Sigmoid colon (tissue), 7 donors: ENCODE data around the gene RPLP1. TPM values are rescaled to one million over a fixed set of nuclear protein-coding genes. Genes with fewer than 3 reads are reported as not detected.

Source experiments
- DNase-seq: peaks from one replicate; pipeline ENCODE4 v3.0.0-alpha.2; 2019
- H3K27ac ChIP-seq, 4 donors: fragments of 200-600 bp; sonication (generic); one replicate each; pipeline ENCODE4 v1.5.1; 2016 to 2019; ENCODE audit warnings: mild to moderate bottlenecking in 1 of 4
- H3K27me3 ChIP-seq, 3 donors: fragments of 200-600 bp; sonication (generic); one replicate each; pipeline ENCODE4 v1.5.1; 2019; ENCODE audit warnings: mild to moderate bottlenecking in 1 of 3
- H3K36me3 ChIP-seq, 4 donors: fragments of 200-600 bp; sonication (generic); one replicate each; pipeline ENCODE4 v1.5.1; 2016 to 2019
- H3K4me1 ChIP-seq, 4 donors: fragments of 200-600 bp; sonication (generic); one replicate each; pipeline ENCODE4 v1.5.1; 2017 to 2019
- H3K4me3 ChIP-seq, 4 donors: fragments of 200-600 bp; sonication (generic); one replicate each; pipeline ENCODE4 v1.5.1; 2017 to 2019; ENCODE audit warnings: mild to moderate bottlenecking in 2 of 4, moderate library complexity in 1 of 4
- H3K9me3 ChIP-seq, 4 donors: fragments of 200-600 bp in 3 of 4; sonication (generic) in 3 of 4; one replicate each; pipeline versions ENCODE4 v1.5.1 to v1.6.1; 2013 to 2019
- CTCF ChIP-seq, 4 experiments: fragments of 450-650 bp in 3 of 4; fragments of 200-600 bp in 1 of 4; IDR thresholded peaks; one replicate each; pipeline ENCODE4 v1.5.1; 2016 to 2019; ENCODE audit warnings: antibody characterized with exemption in 4 of 4, mild to moderate bottlenecking in 3 of 4, moderate library complexity in 2 of 4
- EP300 ChIP-seq, 4 donors: sonication (generic); formaldehyde crosslinking; IDR thresholded peaks; one replicate each; pipeline ENCODE4 v1.6.1; 2017; ENCODE audit warnings: antibody characterized with exemption in 4 of 4
- POLR2A ChIP-seq, 2 donors: fragments of 450-650 bp; IDR thresholded peaks; one replicate each; pipeline ENCODE4 v1.6.1; 2016; ENCODE audit warnings: antibody characterized with exemption in 2 of 2, mild to moderate bottlenecking in 2 of 2, moderate library complexity in 2 of 2
- POLR2AphosphoS5 ChIP-seq, 4 donors: sonication (generic); formaldehyde crosslinking; IDR thresholded peaks; one replicate each; pipeline ENCODE4 v1.6.1; 2017; ENCODE audit warnings: antibody characterized with exemption in 4 of 4
- WGBS, 2 donors: extraction: QIAGEN DNeasy Blood & Tissue Kit; methylation state at CpG; one replicate each; pipeline ENCODE4 v1.1.7; 2013; 5-methylcytosine and 5-hydroxymethylcytosine counted together
- intact Hi-C: fragments of 100-400 bp; cut with DNase I; formaldehyde crosslinking; loops from one replicate; pipeline ENCODE4 v1.15.1; 2023
- polyA plus RNA-seq, 3 donors: library from polyadenylated mRNA; stranded (reverse); fragments of 200-250 nt; gene quantifications; one replicate each; pipeline ENCODE4 v1.2.3, GENCODE V29; 2013
- total RNA-seq, 4 donors: library from RNA; depleted of rRNA; stranded (reverse); fragments of >200 nt; gene quantifications; one replicate each; pipeline ENCODE4 v1.1.0, GENCODE V29; 2016
- donor health status: healthy with polysubstance abuse.
- donor health status: Bipolar disorder and iron deficiency.
- donor health status: healthy.

The RPLP1 gene
- total and polyA plus RNA-seq, 7 donors = 1,053 to 2,471 (median 1,114) TPM

- intact Hi-C loops = no loop called here
- no peaks in the 10 kb centered on the region for H3K9me3 ChIP-seq
These were observed 16.6 kb upstream of the RPLP1 start for GRCh38 chr15:69435985-69436384.

GRCh38 chr15:69436951-69437350, 15.7 kb upstream of the RPLP1 start:
- H3K9me3 ChIP-seq = no peaks in the 10 kb centered on the region
- H3K27ac ChIP-seq = no peak overlapping the region
- TF ChIP-seq CTCF (IDR thresholded peaks at IDR 0.05) (no peak), EP300 (IDR thresholded peaks at IDR 0.05) (no peak), POLR2A (IDR thresholded peaks at IDR 0.05) (no peak), POLR2AphosphoS5 (IDR thresholded peaks at IDR 0.05) (no peak)
- no peaks in the 10 kb centered on the region for H3K4me1 ChIP-seq
- H3K36me3 ChIP-seq = no peaks in the 10 kb centered on the region
- H3K27me3 ChIP-seq = no peaks in the 10 kb centered on the region
- 92 to 97% methylated on average over 4 of the region's 4 CpGs for WGBS, 2 donors
- intact Hi-C loops = no loop called here
- no peak overlapping the region for H3K4me3 ChIP-seq
- no peak for DNase-seq

More at GRCh38 chr15:69435985-69436384, 16.6 kb upstream of the RPLP1 start:
- no peak for DNase-seq
- Histone ChIP-seq H3K4me3 (no peak overlapping the region), H3K36me3 (no peaks in the 10 kb centered on the region), H3K4me1 (no peaks in the 10 kb centered on the region), H3K27me3 (no peaks in the 10 kb centered on the region), H3K27ac (no peak overlapping the region)
- TF ChIP-seq CTCF (IDR thresholded peaks at IDR 0.05) (no peak), POLR2AphosphoS5 (IDR thresholded peaks at IDR 0.05) (no peak), POLR2A (IDR thresholded peaks at IDR 0.05) (no peak)
- 93 to 96% methylated on average over 4 of the region's 4 CpGs for WGBS, 2 donors

GRCh38 chr15:69439623-69440022, 13.0 kb upstream of the RPLP1 start:
- Histone ChIP-seq H3K9me3 (no peaks in the 10 kb centered on the region), H3K4me3 (no peak overlapping the region), H3K4me1 (no peaks in the 10 kb centered on the region), H3K27ac (no peak overlapping the region), H3K36me3 (no peaks in the 10 kb centered on the region), H3K27me3 (no peaks in the 10 kb centered on the region)
- no peak for DNase-seq
- 87 to 94% methylated on average over 4 of the region's 4 CpGs for WGBS, 2 donors
- intact Hi-C loops = no loop called here
- TF ChIP-seq POLR2A (IDR thresholded peaks at IDR 0.05) (no peak), CTCF (IDR thresholded peaks at IDR 0.05) (no peak), POLR2AphosphoS5 (IDR thresholded peaks at IDR 0.05) (no peak), EP300 (IDR thresholded peaks at IDR 0.05) (no peak)

GRCh38 chr15:69443032-69443611, 9.5 kb upstream of the RPLP1 start:
- Histone ChIP-seq H3K36me3 (no peaks in the 10 kb centered on the region), H3K27ac (no peak overlapping the region), H3K4me1 (no peaks in the 10 kb centered on the region), H3K9me3 (no peaks in the 10 kb centered on the region), H3K27me3 (no peaks in the 10 kb centered on the region), H3K4me3 (no peak overlapping the region)
- TF ChIP-seq POLR2AphosphoS5 (IDR thresholded peaks at IDR 0.05) = no peak
- no peak for TF ChIP-seq CTCF (IDR thresholded peaks at IDR 0.05)
- no peak for TF ChIP-seq EP300 (IDR thresholded peaks at IDR 0.05)
- TF ChIP-seq POLR2A (IDR thresholded peaks at IDR 0.05) = no peak
- 80 to 86% methylated on average over 5 of the region's 5 CpGs for WGBS, 2 donors
- no peak for DNase-seq
- intact Hi-C loops = no loop called here

GRCh38 chr15:69444686-69445085, 7.9 kb upstream of the RPLP1 start:
- no peaks in the 10 kb centered on the region for H3K36me3 ChIP-seq
- 96 to 97% methylated on average over 7 of the region's 7 CpGs for WGBS, 2 donors
- intact Hi-C loops = no loop called here
- DNase-seq = no peak
- no peaks in the 10 kb centered on the region for H3K9me3 ChIP-seq
- TF ChIP-seq EP300 (IDR thresholded peaks at IDR 0.05) = no peak
- no peak for TF ChIP-seq POLR2AphosphoS5 (IDR thresholded peaks at IDR 0.05)
- TF ChIP-seq CTCF (IDR thresholded peaks at IDR 0.05) = no peak
- TF ChIP-seq POLR2A (IDR thresholded peaks at IDR 0.05) = no peak
- H3K4me1 ChIP-seq = no peaks in the 10 kb centered on the region
- H3K27ac ChIP-seq = no peak overlapping the region
- H3K4me3 ChIP-seq = no peak overlapping the region
- no peaks in the 10 kb centered on the region for H3K27me3 ChIP-seq
